GM12891 (cell line): ENCODE data around the gene ATXN10.

Experiments
- PAX5 ChIP-seq: IDR thresholded peaks from 2 replicates; pipeline ENCODE4 v1.6.1; 2011; ENCODE audit warnings: low read length, moderate library complexity, mild to moderate bottlenecking; ENCODE audit not compliant: insufficient read depth, severe bottlenecking
- POLR2A ChIP-seq: IDR thresholded peaks from 2 replicates; pipeline ENCODE4 v1.6.1; 2011; ENCODE audit warnings: low read depth, low read length, control low read depth
- POLR2AphosphoS5 ChIP-seq: IDR thresholded peaks from 2 replicates; pipeline ENCODE4 v1.6.1; 2011; ENCODE audit warnings: low read depth, low read length, control low read depth
- POU2F2 ChIP-seq: IDR thresholded peaks from 2 replicates; pipeline ENCODE4 v1.6.1; 2011; ENCODE audit warnings: low read depth, mild to moderate bottlenecking, control low read depth, low read length, moderate library complexity
- SPI1 ChIP-seq: IDR thresholded peaks from 2 replicates; pipeline ENCODE4 v1.6.1; 2011; ENCODE audit warnings: low read depth, low read length, control low read depth
- TAF1 ChIP-seq: IDR thresholded peaks from 2 replicates; pipeline ENCODE4 v1.6.1; 2011; ENCODE audit warnings: low read depth, low read length, control low read depth

GRCh38 chr22:45627489-45628233 lies 44.0 kb upstream of the ATXN10 start:
- no peak for TF ChIP-seq POLR2A
- TF ChIP-seq POLR2AphosphoS5 = no peak
- TF ChIP-seq SPI1 = no peak
- TF ChIP-seq POU2F2 = no peak
- no peak for TF ChIP-seq TAF1
- TF ChIP-seq PAX5 = no peak
